Stimulated activated naive CD8-positive, alpha-beta T cell treated with anti-CD3 and anti-CD28 coated beads, Interleukin-15, amount 100 ng/mL, for 72 hours (primary cell): Measurements from ENCODE around the gene CRABP1.
A peak's percentile ranks its signal among the peaks of the same experiment; 100 is the strongest.

ENCODE experiments used
- ATAC-seq: fragments of 150-1000 bp; cut with Tn5 transposase; 2 replicates; pipeline ENCODE4 v1.10.0; 2021; ENCODE audit warnings: mild to moderate bottlenecking, moderate library complexity
- DNase-seq, 2 donors: peaks; one replicate each; pipeline ENCODE4 v3.0.0; 2021 to 2022
- H3K27ac Mint-ChIP-seq, 2 donors: one replicate each; pipeline ENCODE4 v1.8.0; 2022; ENCODE audit warnings: mild to moderate bottlenecking in 2 of 2, mixed read lengths in 2 of 2, moderate library complexity in 2 of 2
- H3K27me3 Mint-ChIP-seq: one replicate; pipeline ENCODE4 v1.8.0; 2022; ENCODE audit warnings: mixed read lengths
- H3K4me1 Mint-ChIP-seq: one replicate; pipeline ENCODE4 v1.8.0; 2022; ENCODE audit warnings: mild to moderate bottlenecking, mixed read lengths
- H3K4me3 Mint-ChIP-seq, 2 donors: one replicate each; pipeline ENCODE4 v1.8.0; 2022; ENCODE audit warnings: mild to moderate bottlenecking in 2 of 2, mixed read lengths in 2 of 2, moderate library complexity in 1 of 2
- H3K9me3 Mint-ChIP-seq, 2 donors: one replicate each; pipeline ENCODE4 v1.8.0; 2022; ENCODE audit warnings: mixed read lengths in 2 of 2

The CRABP1 gene

DNA sequence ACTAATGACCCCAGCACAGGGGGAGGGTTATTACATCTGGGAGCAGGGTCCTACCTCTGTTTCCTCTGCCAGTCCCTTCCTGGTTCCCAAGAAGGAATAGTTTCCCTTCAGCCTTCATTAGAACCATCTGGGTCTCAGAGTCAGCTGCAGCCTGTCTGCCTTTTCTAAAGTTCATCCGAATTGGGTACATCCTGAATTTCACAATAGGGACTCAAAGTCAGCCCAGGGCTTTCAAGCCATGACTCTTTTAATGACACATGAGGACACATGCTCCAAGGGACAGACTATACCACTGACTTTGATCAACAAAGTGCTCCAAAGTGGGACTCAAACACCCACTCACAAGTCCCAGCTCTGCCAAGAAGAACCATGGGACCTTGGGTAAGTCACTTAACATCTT, 12.7 kb upstream of the CRABP1 start:
- ATAC-seq (no peak), DNase-seq (no peak)
- Mint-ChIP-seq H3K27me3 (no peaks in the 10 kb centered on the region), H3K9me3 (no peaks in the 10 kb centered on the region), H3K4me3 (no peak overlapping the region), H3K4me1 (no peaks in the 10 kb centered on the region), H3K27ac (no peak overlapping the region)

- DNase-seq, result no peak
- no peak overlapping the region for H3K4me3 Mint-ChIP-seq
- no peaks in the 10 kb centered on the region for H3K9me3 Mint-ChIP-seq
- H3K27ac Mint-ChIP-seq, result no peak overlapping the region
- no peaks in the 10 kb centered on the region for H3K4me1 Mint-ChIP-seq
- no peaks in the 10 kb centered on the region for H3K27me3 Mint-ChIP-seq
- ATAC-seq, result no peak
Measured at GRCh38 chr15:78329625-78330024, 10.5 kb upstream of the CRABP1 start.

DNA sequence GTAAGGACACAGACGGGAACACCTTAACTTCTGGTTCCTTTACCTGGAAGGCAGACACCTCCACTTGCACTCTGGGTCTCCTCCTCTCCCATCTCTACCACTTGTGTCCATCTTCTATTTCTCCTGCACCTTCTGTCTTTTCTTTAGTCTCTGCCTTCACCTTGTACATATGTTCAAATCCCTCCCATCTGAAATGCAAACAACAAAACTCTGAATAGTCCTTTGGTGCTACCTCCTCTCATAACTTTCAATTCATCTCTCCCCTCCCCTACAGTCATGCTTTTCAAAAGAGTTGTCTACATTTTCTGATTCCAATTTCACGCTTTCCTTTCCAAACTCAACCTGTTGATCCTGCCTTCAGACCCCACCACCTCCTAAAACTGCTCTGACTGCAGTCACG, 5.3 kb upstream of the CRABP1 start:
- no peaks in the 10 kb centered on the region for H3K9me3 Mint-ChIP-seq
- H3K27ac Mint-ChIP-seq, result no peak overlapping the region
- H3K4me3 Mint-ChIP-seq, result no peak overlapping the region
- ATAC-seq, result no peak
- no peaks in the 10 kb centered on the region for H3K4me1 Mint-ChIP-seq
- peaks cover 20% of the 10 kb centered on the region for H3K27me3 Mint-ChIP-seq
- DNase-seq, result no peak

DNA sequence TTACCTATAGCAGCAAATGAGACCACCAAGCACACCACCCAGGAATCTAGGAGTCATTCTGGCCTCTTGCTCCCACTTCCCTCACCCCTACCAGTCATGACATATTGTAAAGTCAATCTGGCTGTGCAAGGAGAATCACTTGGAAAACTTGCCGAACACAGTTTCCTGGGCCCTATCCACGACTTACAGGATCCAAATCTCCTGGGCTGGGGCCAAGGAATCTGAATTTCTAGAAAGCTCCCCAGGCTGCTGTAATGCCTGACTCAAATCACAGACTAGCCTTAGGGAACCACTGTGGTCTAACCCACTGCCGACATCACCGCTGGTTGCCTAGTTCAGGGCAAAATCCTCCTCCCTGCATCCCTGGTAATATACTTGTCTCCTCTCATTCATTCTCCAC, 4.2 kb upstream of the CRABP1 start:
- no peaks in the 10 kb centered on the region for H3K4me1 Mint-ChIP-seq
- no peak overlapping the region for H3K4me3 Mint-ChIP-seq
- H3K27ac Mint-ChIP-seq, result no peak overlapping the region
- H3K27me3 Mint-ChIP-seq, result peaks cover 31% of the 10 kb centered on the region
- no peak for DNase-seq
- H3K9me3 Mint-ChIP-seq, result no peaks in the 10 kb centered on the region
- ATAC-seq, result no peak

DNA sequence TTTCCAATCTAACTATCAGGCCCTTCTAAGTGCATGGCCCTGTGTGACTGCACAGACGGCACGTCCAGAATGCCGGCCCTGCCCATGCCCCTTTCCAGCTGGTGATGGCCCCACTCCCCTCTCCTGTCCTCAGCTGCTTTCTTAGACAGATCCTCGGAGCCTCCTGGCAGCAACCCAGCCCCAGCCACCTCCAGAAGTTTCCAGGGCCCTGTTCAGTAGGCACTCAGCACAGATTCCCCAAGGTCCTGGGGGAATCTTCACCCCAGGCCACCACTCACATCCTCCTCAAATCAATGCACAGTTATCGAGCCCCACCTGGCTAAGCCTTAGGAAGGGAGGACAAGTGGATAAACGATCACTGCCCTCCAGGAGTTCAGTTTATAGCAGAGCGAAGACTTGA, 1.4 kb upstream of the CRABP1 start:
- peaks cover 59% of the 10 kb centered on the region for H3K27me3 Mint-ChIP-seq
- H3K4me3 Mint-ChIP-seq, result no peak overlapping the region
- H3K9me3 Mint-ChIP-seq, result no peaks in the 10 kb centered on the region
- no peak overlapping the region for H3K27ac Mint-ChIP-seq
- DNase-seq, result no peak
- no peaks in the 10 kb centered on the region for H3K4me1 Mint-ChIP-seq
- ATAC-seq, result no peak

GRCh38 chr15:78339559-78339958, 594 bp upstream of the CRABP1 start:
- ATAC-seq (no peak), DNase-seq (no peak)
- no peak overlapping the region for H3K4me3 Mint-ChIP-seq
- H3K4me1 Mint-ChIP-seq, result no peaks in the 10 kb centered on the region
- no peak overlapping the region for H3K27ac Mint-ChIP-seq
- H3K27me3 Mint-ChIP-seq, result peaks cover 59% of the 10 kb centered on the region
- H3K9me3 Mint-ChIP-seq, result no peaks in the 10 kb centered on the region

- Mint-ChIP-seq H3K27me3 (peaks cover 59% of the 10 kb centered on the region), H3K4me1 (no peaks in the 10 kb centered on the region), H3K9me3 (no peaks in the 10 kb centered on the region), H3K27ac (no peak overlapping the region), H3K4me3 (no peak overlapping the region)
- ATAC-seq (no peak), DNase-seq (no peak)
Measured at GRCh38 chr15:78341057-78341987, 1.2 kb downstream of the CRABP1 start.

DNA sequence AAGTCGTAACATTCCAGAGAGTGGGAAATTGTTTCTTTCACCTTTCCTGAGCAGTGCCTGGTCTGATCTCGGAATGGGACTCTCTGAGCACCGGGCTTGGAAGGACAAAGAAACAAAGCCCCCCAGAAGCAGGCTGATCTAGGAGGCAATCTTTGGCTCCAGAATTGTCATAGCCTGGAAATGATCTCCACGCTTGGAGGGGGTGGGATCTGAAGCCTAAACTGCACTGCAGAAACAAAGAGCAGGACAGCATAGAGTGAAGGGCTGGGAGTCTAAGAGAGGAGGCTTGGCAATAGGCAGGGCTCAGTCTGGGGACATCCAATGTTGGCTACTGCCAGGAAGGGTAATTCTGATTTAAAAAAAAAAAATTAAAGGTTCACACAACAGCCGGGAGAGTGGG, 1.9 kb downstream of the CRABP1 start:
- DNase-seq (no peak), ATAC-seq (no peak)
- Mint-ChIP-seq H3K4me3 (no peak overlapping the region), H3K4me1 (no peaks in the 10 kb centered on the region), H3K27me3 (peaks cover 59% of the 10 kb centered on the region), H3K27ac (no peak overlapping the region), H3K9me3 (no peaks in the 10 kb centered on the region)

DNA sequence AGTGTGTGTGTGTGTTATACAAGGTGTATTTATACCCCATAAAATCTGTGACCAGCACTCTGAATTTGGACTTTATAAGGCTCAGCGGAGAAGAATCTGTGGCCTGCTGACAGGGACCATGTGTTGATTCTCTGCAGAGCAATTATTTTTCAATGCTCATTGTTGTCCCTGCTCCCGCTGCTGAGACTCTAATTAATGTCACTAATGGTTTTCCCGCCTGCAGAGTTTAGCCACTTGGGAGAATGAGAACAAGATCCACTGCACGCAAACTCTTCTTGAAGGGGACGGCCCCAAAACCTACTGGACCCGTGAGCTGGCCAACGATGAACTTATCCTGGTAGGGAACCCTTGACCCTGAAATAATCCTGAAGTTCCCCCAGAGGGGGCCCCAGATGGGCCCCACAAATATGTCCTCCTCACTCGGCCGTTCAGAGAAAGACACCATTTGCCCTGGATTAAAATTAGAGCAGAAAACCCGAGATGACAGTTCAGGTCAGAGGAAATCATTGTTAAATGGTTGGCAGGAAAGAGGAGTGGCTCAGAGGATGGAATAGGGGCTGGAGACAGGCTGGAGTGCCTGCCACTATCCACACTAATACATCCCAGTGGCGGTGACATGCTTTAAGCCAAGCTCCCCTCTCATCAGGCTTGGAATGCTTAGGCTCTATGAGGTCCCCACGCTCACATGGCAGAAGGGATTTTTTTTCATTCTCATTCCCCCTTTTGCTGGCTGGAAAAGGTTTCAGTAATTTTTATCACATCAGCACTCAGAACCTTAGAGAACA, 3.3 kb downstream of the CRABP1 start:
- Mint-ChIP-seq H3K27ac (no peak overlapping the region), H3K9me3 (no peaks in the 10 kb centered on the region), H3K4me1 (no peaks in the 10 kb centered on the region), H3K27me3 (peaks cover 50% of the 10 kb centered on the region), H3K4me3 (no peak overlapping the region)
- ATAC-seq, result no peak
- no peak for DNase-seq

GRCh38 chr15:78345396-78346125, 5.4 kb downstream of the CRABP1 start:
- no peak for DNase-seq
- no peaks in the 10 kb centered on the region for H3K9me3 Mint-ChIP-seq
- H3K4me1 Mint-ChIP-seq, result no peaks in the 10 kb centered on the region
- no peak overlapping the region for H3K27ac Mint-ChIP-seq
- no peak for ATAC-seq
- no peak overlapping the region for H3K4me3 Mint-ChIP-seq
- H3K27me3 Mint-ChIP-seq, result peaks cover 32% of the 10 kb centered on the region

DNA sequence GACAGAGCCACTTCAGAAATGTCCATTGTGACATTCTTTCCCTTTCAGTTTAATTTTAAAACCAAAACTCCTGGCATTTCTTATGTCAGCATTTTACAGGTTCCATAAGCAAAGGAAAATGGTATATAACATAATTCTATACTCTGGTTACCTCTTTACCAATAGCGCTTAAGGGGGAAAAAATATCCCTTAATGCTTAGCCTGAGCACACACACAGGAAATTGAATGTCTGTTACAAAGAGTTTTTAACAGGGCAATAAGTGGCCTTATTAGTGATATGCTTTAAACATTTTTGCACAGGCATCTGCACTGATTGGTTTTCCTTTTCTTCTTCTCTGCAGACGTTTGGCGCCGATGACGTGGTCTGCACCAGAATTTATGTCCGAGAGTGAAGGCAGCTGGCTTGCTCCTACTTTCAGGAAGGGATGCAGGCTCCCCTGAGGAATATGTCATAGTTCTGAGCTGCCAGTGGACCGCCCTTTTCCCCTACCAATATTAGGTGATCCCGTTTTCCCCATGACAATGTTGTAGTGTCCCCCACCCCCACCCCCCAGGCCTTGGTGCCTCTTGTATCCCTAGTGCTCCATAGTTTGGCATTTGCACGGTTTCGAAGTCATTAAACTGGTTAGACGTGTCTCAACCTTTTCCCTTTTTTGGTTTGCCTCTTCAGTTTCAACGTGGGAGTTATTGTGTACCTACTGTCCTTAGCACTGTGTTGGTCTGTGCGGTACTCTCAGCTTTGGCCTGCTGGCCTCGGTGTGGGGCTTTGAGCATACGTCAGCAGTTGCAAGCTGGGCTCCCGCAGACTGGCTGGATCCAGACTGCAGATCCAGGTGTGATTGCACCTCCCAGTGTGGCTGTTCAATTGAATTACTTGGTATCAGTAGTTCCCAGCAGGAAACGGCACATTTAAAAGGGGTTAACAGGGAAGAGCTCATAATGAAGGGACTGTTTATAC, 7.7 kb downstream of the CRABP1 start:
- no peak overlapping the region for H3K27ac Mint-ChIP-seq
- DNase-seq (no peak), ATAC-seq (no peak)
- no peak overlapping the region for H3K4me3 Mint-ChIP-seq
- H3K9me3 Mint-ChIP-seq, result no peaks in the 10 kb centered on the region
- peaks cover 9% of the 10 kb centered on the region for H3K27me3 Mint-ChIP-seq
- no peaks in the 10 kb centered on the region for H3K4me1 Mint-ChIP-seq

- DNase-seq (no peak), ATAC-seq (no peak)
- no peaks in the 10 kb centered on the region for H3K4me1 Mint-ChIP-seq
- no peak overlapping the region for H3K4me3 Mint-ChIP-seq
- H3K9me3 Mint-ChIP-seq, result no peaks in the 10 kb centered on the region
- peaks cover 8% of the 10 kb centered on the region for H3K27me3 Mint-ChIP-seq
- H3K27ac Mint-ChIP-seq, result no peak overlapping the region
Measured at GRCh38 chr15:78350058-78350457, 9.9 kb downstream of the CRABP1 start.

- no peaks in the 10 kb centered on the region for H3K4me1 Mint-ChIP-seq
- peaks cover 18% of the 10 kb centered on the region for H3K27me3 Mint-ChIP-seq
- ATAC-seq (peak; percentile 53), DNase-seq (peak in 1 of 2 donors; percentile 15)
- no peak overlapping the region for H3K27ac Mint-ChIP-seq
- H3K4me3 Mint-ChIP-seq, result no peak overlapping the region
- no peaks in the 10 kb centered on the region for H3K9me3 Mint-ChIP-seq
Measured at GRCh38 chr15:78351539-78351938, 11.4 kb downstream of the CRABP1 start.

DNA sequence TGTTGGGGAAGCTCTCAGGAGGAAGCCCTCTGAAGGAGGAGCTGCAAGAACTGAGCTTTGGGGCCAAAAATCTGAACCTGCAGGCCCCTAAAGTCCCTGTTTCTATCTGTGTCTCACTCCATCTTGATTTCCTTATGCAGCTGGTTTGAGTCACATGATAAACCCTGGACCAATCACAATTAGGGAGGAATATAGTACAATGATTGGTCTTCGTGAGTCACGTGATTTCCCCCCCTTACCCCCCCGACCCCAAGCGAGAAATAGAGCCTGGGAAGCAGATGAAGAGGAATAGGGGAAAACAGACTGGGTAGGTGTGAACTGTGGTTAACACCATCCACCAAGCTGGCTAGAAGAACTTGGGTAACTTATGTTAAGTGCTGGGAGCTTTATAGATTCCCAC, 12.9 kb downstream of the CRABP1 start:
- Mint-ChIP-seq H3K4me1 (no peaks in the 10 kb centered on the region), H3K4me3 (no peak overlapping the region), H3K27ac (no peak overlapping the region), H3K27me3 (peaks cover 18% of the 10 kb centered on the region), H3K9me3 (no peaks in the 10 kb centered on the region)
- ATAC-seq, result peak; percentile 58
- DNase-seq, result no peak

- ATAC-seq (no peak), DNase-seq (no peak)
- Mint-ChIP-seq H3K9me3 (no peaks in the 10 kb centered on the region), H3K4me1 (no peaks in the 10 kb centered on the region), H3K27me3 (peaks cover 18% of the 10 kb centered on the region), H3K4me3 (no peak overlapping the region), H3K27ac (no peak overlapping the region)
Measured at GRCh38 chr15:78355177-78355576, 15.0 kb downstream of the CRABP1 start.
